H9 (cell line): ENCODE measurements around the gene NCS1. TPM values are rescaled to one million over a fixed set of nuclear protein-coding genes. Genes with fewer than 3 reads are reported as not detected.

ENCODE experiments used
- DNase-seq: peaks from one replicate; pipeline ENCODE4 v3.0.0-alpha.2; 2017
- H2AFZ ChIP-seq: one replicate; pipeline ENCODE4 v1.6.1; 2013; ENCODE audit warnings: mild to moderate bottlenecking, low read length, control low read depth, moderate library complexity
- H2AK5ac ChIP-seq: 2 replicates; pipeline ENCODE4 v1.6.1; 2013; ENCODE audit warnings: low read length, control low read depth, mixed read lengths; ENCODE audit not compliant: insufficient read length
- H2BK120ac ChIP-seq: one replicate; pipeline ENCODE4 v1.6.1; 2013; ENCODE audit warnings: low read depth, mild to moderate bottlenecking, low read length, control low read depth, inconsistent platforms; ENCODE audit not compliant: poor library complexity, severe bottlenecking
- H2BK12ac ChIP-seq: 2 replicates; pipeline ENCODE4 v1.6.1; 2013; ENCODE audit warnings: low read length, control low read depth, mixed read lengths, low read depth; ENCODE audit not compliant: insufficient read length
- H2BK15ac ChIP-seq: 2 replicates; pipeline ENCODE4 v1.6.1; 2013; ENCODE audit warnings: low read depth, low read length, control low read depth
- H2BK20ac ChIP-seq: one replicate; pipeline ENCODE4 v1.6.1; 2013; ENCODE audit warnings: low read depth, mild to moderate bottlenecking, low read length, control low read depth, inconsistent platforms; ENCODE audit not compliant: poor library complexity, severe bottlenecking
- H2BK5ac ChIP-seq: 2 replicates; pipeline ENCODE4 v1.6.1; 2013; ENCODE audit warnings: low read length, control low read depth, mixed read lengths; ENCODE audit not compliant: insufficient read length
- H3K14ac ChIP-seq: 2 replicates; pipeline ENCODE4 v1.6.1; 2013; ENCODE audit warnings: low read length, control low read depth; ENCODE audit not compliant: insufficient read depth
- H3K18ac ChIP-seq: 2 replicates; pipeline ENCODE4 v1.6.1; 2013; ENCODE audit warnings: low read depth, mild to moderate bottlenecking, mixed read lengths, low read length, control low read depth; ENCODE audit not compliant: insufficient read length
- H3K23ac ChIP-seq: 2 replicates; pipeline ENCODE4 v1.6.1; 2013; ENCODE audit warnings: low read length, control low read depth, mixed read lengths, low read depth; ENCODE audit not compliant: insufficient read length
- H3K23me2 ChIP-seq: 2 replicates; pipeline ENCODE4 v1.6.1; 2013; ENCODE audit warnings: low read depth, mild to moderate bottlenecking, mixed read lengths, low read length, control low read depth; ENCODE audit not compliant: insufficient read length, poor library complexity, severe bottlenecking
- H3K27ac ChIP-seq: 2 replicates; pipeline ENCODE4 v1.5.1; 2013; ENCODE audit warnings: low read length, control low read depth, mixed read lengths, low read depth; ENCODE audit not compliant: insufficient read length
- H3K27me3 ChIP-seq: 2 replicates; pipeline ENCODE4 v1.6.1; 2013; ENCODE audit warnings: low read length, control low read depth, inconsistent platforms; ENCODE audit not compliant: insufficient read depth
- H3K4ac ChIP-seq: 2 replicates; pipeline ENCODE4 v1.6.1; 2013; ENCODE audit warnings: low read depth, mild to moderate bottlenecking, control low read depth, inconsistent platforms, low read length, moderate library complexity
- H3K4me1 ChIP-seq: 2 replicates; pipeline ENCODE4 v1.6.1; 2013; ENCODE audit warnings: low read length, control low read depth, inconsistent platforms; ENCODE audit not compliant: insufficient read depth
- H3K4me2 ChIP-seq: 2 replicates; pipeline ENCODE4 v1.6.1; 2013; ENCODE audit warnings: low read length, control low read depth, mixed read lengths; ENCODE audit not compliant: insufficient read length, insufficient read depth
- H3K56ac ChIP-seq: 2 replicates; pipeline ENCODE4 v1.6.1; 2013; ENCODE audit warnings: low read depth, mild to moderate bottlenecking, mixed read lengths, low read length, control low read depth; ENCODE audit not compliant: insufficient read length
- H3K79me1 ChIP-seq: 2 replicates; pipeline ENCODE4 v1.6.1; 2013; ENCODE audit warnings: low read depth, mild to moderate bottlenecking, moderate library complexity, low read length, control low read depth, inconsistent platforms; ENCODE audit not compliant: insufficient read depth, poor library complexity, severe bottlenecking
- H3K79me2 ChIP-seq: 2 replicates; pipeline ENCODE4 v1.6.1; 2013; ENCODE audit warnings: low read length, control low read depth, inconsistent platforms; ENCODE audit not compliant: insufficient read depth
- H3K9ac ChIP-seq: 2 replicates; pipeline ENCODE4 v1.6.1; 2013; ENCODE audit warnings: low read length, control low read depth, mixed read lengths; ENCODE audit not compliant: insufficient read length; ENCODE audit errors: extremely low read depth
- H3K9me3 ChIP-seq: one replicate; pipeline ENCODE4 v1.6.1; 2013; ENCODE audit warnings: low read depth, low read length, inconsistent platforms; ENCODE audit not compliant: control insufficient read depth
- H3T11ph ChIP-seq: one replicate; pipeline ENCODE4 v1.6.1; 2013; ENCODE audit warnings: mild to moderate bottlenecking, low read length, control low read depth, inconsistent platforms
- H4K20me1 ChIP-seq: one replicate; pipeline ENCODE4 v1.6.1; 2013; ENCODE audit not compliant: control insufficient read depth, insufficient read length, insufficient read depth
- H4K5ac ChIP-seq: 2 replicates; pipeline ENCODE4 v1.6.1; 2013; ENCODE audit warnings: low read depth, mild to moderate bottlenecking, mixed read lengths, low read length, control low read depth; ENCODE audit not compliant: insufficient read length
- H4K8ac ChIP-seq: replicated peaks from 2 replicates; pipeline ENCODE4 v1.6.1; 2013; ENCODE audit warnings: low read length, control low read depth, mixed read lengths, low read depth; ENCODE audit not compliant: insufficient read length
- H4K91ac ChIP-seq: 2 replicates; pipeline ENCODE4 v1.6.1; 2013; ENCODE audit warnings: low read depth, mild to moderate bottlenecking, moderate library complexity, mixed read lengths, low read length, control low read depth; ENCODE audit not compliant: insufficient read length
- H3K27ac Mint-ChIP-seq, 3 experiments: 2 replicates in 2 of 3; 3 replicates in 1 of 3; pipeline ENCODE4 v1.8.0; 2020 to 2021; ENCODE audit warnings: mixed read lengths in 3 of 3, mild to moderate bottlenecking in 1 of 3, moderate library complexity in 1 of 3
- H3K27me3 Mint-ChIP-seq: 2 replicates; pipeline ENCODE4 v1.8.0; 2021; ENCODE audit warnings: low read depth, mild to moderate bottlenecking, moderate library complexity, mixed read lengths
- H3K36me3 Mint-ChIP-seq, 3 experiments: 2 replicates in 2 of 3; 3 replicates in 1 of 3; pipeline ENCODE4 v1.8.0; 2020 to 2021; ENCODE audit warnings: low read depth in 3 of 3, mixed read lengths in 3 of 3; ENCODE audit not compliant: insufficient read depth in 1 of 3
- H3K4me1 Mint-ChIP-seq, 2 experiments: 2 replicates each; pipeline ENCODE4 v1.8.0; 2020; ENCODE audit warnings: mixed read lengths in 2 of 2
- H3K4me3 Mint-ChIP-seq, 2 experiments: 2 replicates in 1 of 2; 3 replicates in 1 of 2; pipeline ENCODE4 v1.8.0; 2020 to 2021; ENCODE audit warnings: mild to moderate bottlenecking in 2 of 2, mixed read lengths in 2 of 2, moderate library complexity in 1 of 2
- H3K9me3 Mint-ChIP-seq, 2 experiments: 2 replicates in 1 of 2; 3 replicates in 1 of 2; pipeline ENCODE4 v1.8.0; 2020; ENCODE audit warnings: mild to moderate bottlenecking in 2 of 2, mixed read lengths in 2 of 2, moderate library complexity in 1 of 2
- WGBS: extraction: QIAGEN DNeasy Blood & Tissue Kit; methylation state at CpG from one replicate; pipeline ENCODE4 v1.1.7; 2013; ENCODE audit warnings: missing lambda C conversion rate, low lambda C conversion rate, mixed read lengths; ENCODE audit not compliant: insufficient read length; ENCODE audit errors: extremely low coverage; 5-methylcytosine and 5-hydroxymethylcytosine counted together
- total RNA-seq: library from RNA; stranded (reverse); gene quantifications from 2 replicates; pipeline ENCODE4 v1.2.1, GENCODE V29; 2021
- TF ChIP-seq, protein P1 (sequence below): fragments of 200-600 bp; sonication (generic); conservative IDR thresholded peaks from 3 replicates; pipeline ENCODE4 v1.8.0; 2021; ENCODE audit warnings: antibody characterized with exemption, mild to moderate bottlenecking

The NCS1 gene
- total RNA-seq, 1 experiment from 2014 or later = 38.1 TPM

DNA sequence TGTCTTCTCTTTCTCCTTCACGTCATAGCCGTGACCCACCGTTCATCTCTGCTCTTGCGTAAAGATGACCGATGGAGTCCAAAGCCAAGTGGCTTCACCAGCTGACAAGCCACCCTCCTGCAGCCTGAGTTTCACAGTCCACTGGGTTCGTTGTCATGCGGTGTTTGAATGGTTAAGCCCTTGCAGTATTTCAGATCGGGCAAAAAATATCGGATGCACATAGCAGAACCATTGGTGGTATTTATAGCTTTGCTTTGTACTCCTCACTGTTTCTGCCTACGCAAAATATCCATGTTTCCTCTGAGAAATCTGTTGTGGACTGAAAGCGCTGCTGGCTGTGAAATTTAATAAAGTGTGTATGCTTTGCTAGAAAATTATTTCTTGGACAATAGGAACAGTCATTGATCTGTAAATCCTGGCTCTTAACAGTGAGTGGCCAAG is 34.5 kb upstream of the NCS1 start:
- no peak overlapping the region for H2BK20ac ChIP-seq
- H2AK5ac ChIP-seq = no peak overlapping the region
- Mint-ChIP-seq H3K4me1 (peaks cover 33 to 41% of the 10 kb centered on the region in 2 experiments), H3K36me3 (peaks cover 0 to 27% (median 14%) of the 10 kb centered on the region in 3 experiments; a peak in 5 of 7 replicates), H3K27ac (peak overlapping the region in 2 of 3 experiments; percentile 80 to 96; a peak in 4 of 7 replicates), H3K9me3 (no peaks in the 10 kb centered on the region; a peak in 1 of 5 replicates), H3K27me3 (no peaks in the 10 kb centered on the region), H3K4me3 (no peak overlapping the region)
- H3K56ac ChIP-seq = no peak overlapping the region
- H4K91ac ChIP-seq = no peak overlapping the region
- H2BK12ac ChIP-seq = no peak overlapping the region
- peak overlapping the region; percentile 6 for H3K4me2 ChIP-seq
- peaks cover 2% of the 10 kb centered on the region for H4K20me1 ChIP-seq
- H3K23ac ChIP-seq = no peak overlapping the region
- no peak overlapping the region for H3K27ac ChIP-seq
- TF ChIP-seq, protein P1, sequence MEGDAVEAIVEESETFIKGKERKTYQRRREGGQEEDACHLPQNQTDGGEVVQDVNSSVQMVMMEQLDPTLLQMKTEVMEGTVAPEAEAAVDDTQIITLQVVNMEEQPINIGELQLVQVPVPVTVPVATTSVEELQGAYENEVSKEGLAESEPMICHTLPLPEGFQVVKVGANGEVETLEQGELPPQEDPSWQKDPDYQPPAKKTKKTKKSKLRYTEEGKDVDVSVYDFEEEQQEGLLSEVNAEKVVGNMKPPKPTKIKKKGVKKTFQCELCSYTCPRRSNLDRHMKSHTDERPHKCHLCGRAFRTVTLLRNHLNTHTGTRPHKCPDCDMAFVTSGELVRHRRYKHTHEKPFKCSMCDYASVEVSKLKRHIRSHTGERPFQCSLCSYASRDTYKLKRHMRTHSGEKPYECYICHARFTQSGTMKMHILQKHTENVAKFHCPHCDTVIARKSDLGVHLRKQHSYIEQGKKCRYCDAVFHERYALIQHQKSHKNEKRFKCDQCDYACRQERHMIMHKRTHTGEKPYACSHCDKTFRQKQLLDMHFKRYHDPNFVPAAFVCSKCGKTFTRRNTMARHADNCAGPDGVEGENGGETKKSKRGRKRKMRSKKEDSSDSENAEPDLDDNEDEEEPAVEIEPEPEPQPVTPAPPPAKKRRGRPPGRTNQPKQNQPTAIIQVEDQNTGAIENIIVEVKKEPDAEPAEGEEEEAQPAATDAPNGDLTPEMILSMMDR = no peak
- H4K5ac ChIP-seq = no peak overlapping the region
- no peak overlapping the region for H3K18ac ChIP-seq
- H3K27me3 ChIP-seq = no peaks in the 10 kb centered on the region
- DNase-seq = no peak
- H4K8ac ChIP-seq = no peak overlapping the region
- H2BK5ac ChIP-seq = no peak overlapping the region
- no peak overlapping the region for H3K14ac ChIP-seq
- WGBS = no CpG with 5 or more reads among the region's 11 CpGs
- no peak overlapping the region for H2AFZ ChIP-seq
- no peak overlapping the region for H3K9ac ChIP-seq
- no peak overlapping the region for H3T11ph ChIP-seq
- H2BK120ac ChIP-seq = no peak overlapping the region
- H3K9me3 ChIP-seq = no peaks in the 10 kb centered on the region
- H3K79me2 ChIP-seq = no peaks in the 10 kb centered on the region
- H2BK15ac ChIP-seq = no peak overlapping the region
- H3K23me2 ChIP-seq = no peaks in the 10 kb centered on the region
- H3K79me1 ChIP-seq = no peaks in the 10 kb centered on the region
- no peak overlapping the region for H3K4ac ChIP-seq
- H3K4me1 ChIP-seq = peaks cover 20% of the 10 kb centered on the region; the same call in 1 of the 2 replicates
